ENCODE results near the gene FYCO1.

Gene FYCO1

DNA sequence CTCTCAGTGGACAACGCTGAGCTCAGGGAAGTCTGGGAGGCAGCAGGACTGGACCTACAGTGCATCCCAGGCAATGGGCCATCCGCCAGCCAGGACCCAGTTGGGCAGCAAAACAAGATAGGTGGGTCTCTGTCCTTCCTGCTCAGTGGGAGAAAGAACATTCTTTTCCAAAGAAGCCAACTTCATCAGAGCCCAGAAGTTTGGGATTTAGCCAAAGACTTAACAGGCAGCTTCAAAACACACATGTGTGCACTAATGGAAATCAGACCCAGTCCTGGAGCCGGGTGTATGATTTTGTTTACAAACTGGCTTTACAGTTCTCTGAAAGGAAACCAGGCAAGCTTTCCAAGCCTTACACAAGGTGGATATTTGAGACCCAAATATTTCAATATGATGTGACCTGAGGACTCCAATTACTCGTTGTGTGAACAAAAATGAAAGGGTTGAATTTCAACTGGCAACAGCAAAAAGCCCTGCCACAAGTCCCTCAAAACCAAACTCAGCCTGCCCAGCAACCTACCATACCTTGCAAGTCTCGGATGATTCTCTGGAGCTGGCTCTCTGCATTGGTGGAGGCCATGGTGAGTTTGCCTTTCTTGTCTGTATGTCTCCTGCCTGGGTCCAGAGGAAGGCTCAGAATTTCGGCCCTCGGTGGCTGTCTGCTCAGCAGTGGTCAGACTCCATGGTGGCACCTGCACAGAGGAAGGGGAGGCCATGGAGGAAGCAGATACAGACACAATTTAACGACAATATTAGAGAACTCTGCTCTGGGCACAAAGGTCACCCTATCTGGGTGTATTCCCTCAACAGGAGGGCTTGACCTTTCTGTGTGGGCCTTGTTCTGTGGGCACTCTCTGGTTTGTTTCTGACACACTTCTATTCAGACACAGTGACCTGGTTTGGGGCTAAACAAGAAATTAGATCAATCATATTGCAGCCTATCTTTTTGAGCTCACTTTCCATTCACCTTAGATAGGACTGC lies 11.0 kb downstream of the FYCO1 start:
- no peak for DNase-seq (ENCODE audit: low read depth in 2 of 3, low spot score in 2 of 3)

DNA sequence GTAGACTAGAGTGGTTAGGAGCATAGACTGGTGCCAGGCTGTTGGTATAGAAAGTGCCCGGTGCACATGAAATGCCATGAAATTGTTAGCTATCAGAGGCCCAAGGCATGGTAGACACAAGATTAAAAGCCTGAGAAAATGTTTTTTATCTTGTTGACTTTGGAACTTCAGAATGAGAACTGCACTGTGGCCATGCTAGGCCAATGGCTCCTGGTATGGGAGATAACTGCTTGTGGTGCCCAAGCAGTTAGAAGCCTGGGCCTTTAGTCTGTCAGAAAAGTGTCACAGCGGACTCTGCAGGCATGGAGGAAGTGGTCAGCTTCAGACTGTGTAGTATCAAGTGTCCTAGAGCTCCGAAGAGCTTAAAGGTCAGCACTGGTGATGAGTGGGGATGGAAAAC lies 11.9 kb downstream of the FYCO1 start:
- no peak for DNase-seq (ENCODE audit: low read depth in 2 of 3, low spot score in 2 of 3)

DNA sequence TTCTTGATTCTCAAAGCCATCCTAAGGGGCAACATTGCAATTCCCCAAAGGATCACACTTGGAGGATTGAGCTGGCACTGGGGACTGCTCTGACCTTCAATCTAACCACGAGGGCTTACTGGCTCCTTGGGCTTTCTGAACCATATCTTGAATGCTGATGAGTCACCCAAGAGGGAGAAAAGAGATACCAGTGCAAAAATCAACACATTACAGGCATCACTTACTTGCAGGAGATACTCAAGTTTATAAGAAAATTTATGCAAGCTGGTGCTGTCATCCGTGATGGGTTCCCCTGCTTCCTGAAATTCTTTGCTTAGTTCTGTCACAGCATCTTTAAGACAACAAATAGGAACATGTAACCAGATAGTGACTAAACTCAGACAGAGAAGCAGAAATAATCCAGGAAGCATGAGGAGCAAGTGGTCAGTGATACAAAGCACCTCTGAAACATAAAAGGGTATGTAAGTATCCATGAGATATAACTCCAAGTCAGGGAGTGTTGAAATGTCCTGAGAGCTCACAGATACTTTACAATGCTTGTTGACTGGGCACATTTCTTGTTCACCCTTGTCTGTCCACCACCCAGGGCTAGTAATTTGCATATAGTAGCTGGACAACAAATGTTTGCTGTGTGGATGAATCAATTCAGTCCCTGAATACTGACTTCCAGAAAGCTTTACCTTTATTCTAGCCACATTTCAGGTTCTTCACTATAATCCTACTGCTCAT lies 14.1 kb downstream of the FYCO1 start:
- no peak for DNase-seq (ENCODE audit: low read depth in 2 of 3, low spot score in 2 of 3)

DNA sequence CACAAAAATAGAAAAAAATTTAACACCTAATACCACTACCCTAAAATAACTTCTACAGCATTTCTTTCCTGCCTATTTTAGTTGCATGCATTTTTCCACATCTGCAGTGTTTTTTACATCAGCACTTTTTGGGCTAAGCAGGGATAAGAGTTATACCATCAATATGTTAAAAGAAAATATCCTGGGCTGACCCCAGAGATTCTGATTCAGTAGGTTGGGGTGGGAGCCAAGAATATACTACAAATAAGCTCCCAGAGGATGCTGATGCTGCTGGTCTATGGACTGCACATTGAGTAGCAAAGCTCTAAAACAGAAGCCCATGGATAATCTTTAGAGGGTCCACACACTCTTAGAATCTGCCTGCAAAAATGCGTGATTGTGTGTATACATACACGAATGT lies 14.8 kb downstream of the FYCO1 start:
- no peak for DNase-seq (ENCODE audit: low read depth in 2 of 3, low spot score in 2 of 3)

DNA sequence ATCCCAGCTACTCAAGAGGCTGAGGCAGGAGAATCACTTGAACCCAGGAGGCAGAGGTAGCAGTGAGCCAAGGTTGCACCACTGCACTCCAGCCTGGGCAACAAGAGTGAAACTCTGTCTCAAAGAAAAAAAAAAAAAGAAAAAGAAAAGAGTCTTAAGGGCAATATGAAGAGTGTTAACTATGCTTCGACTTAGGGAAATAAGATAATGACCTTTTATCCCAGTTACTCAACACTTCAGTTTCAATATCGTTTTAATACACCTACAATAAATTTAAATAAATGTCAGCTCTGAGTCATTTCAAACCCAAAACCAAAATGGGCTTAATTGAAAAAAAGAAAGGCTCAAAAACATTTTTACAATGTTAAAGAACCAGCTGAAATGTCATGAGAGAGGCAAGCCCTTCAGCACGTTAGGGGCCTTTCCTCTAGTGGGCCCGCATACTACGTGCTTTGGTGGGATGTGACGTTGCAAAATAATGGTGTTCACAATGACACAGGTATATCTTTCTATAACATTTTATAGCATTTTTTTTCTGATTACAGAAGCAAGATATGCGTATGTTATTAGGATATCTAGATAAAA lies 15.3 kb downstream of the FYCO1 start:
- DNase-seq (ENCODE audit: low read depth in 2 of 3, low spot score in 2 of 3), result no peak

DNA sequence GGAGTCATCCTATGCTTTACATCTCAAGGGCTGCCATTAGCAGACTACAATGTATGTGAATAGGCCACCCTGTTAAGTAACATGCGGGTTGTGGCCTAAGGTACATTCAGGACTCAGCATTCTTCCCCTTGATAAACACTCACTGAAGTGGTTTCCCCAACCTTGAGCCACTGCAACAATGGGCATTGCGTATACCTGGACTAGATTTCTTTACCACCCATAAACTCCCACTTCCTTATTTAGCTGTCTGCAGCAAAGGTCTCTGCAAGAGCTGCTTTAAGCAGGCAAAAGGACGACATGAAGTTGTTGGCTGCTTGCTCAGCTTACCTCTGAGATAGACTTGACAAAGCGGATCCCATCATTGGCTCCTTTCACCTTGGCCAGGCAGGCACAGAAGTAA lies 16.2 kb downstream of the FYCO1 start:
- no peak for DNase-seq (ENCODE audit: low read depth in 2 of 3, low spot score in 2 of 3)

DNA sequence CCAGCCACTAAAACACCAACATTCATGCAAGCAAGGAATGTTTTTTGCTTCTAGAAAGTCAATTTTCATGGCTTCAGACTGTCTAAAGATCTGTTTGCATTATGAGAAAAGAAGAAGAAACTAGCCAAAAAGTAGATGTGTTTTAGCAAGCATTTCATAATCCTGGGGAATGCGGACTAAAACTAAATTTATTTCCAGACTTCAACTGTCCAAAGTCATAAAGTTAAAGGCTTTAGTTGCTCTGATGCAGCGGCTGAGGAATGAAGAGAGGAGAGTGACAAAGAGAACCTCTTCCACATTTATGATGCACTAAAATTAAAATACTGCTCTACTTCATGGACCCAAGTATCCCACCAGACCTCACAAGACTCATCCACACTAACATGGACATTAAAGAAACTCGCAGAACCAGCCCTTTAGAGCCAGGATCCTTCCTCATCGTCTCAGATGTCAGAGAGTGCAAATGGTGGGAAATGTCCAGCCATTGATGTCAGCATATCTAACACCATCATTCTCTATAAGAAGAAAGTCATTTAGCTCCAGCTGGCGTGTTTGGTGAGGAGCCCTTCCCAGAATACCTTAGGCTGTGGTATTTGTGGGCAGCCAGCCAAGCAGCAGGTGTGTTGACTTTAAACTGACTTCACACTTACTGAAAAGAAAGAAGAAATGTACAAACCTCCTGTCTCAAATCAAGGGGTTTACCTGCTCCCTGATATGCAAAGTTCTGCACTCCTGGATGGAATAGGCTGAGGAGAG lies 17.4 kb downstream of the FYCO1 start:
- no peak for DNase-seq (ENCODE audit: low read depth in 2 of 3, low spot score in 2 of 3)

DNA sequence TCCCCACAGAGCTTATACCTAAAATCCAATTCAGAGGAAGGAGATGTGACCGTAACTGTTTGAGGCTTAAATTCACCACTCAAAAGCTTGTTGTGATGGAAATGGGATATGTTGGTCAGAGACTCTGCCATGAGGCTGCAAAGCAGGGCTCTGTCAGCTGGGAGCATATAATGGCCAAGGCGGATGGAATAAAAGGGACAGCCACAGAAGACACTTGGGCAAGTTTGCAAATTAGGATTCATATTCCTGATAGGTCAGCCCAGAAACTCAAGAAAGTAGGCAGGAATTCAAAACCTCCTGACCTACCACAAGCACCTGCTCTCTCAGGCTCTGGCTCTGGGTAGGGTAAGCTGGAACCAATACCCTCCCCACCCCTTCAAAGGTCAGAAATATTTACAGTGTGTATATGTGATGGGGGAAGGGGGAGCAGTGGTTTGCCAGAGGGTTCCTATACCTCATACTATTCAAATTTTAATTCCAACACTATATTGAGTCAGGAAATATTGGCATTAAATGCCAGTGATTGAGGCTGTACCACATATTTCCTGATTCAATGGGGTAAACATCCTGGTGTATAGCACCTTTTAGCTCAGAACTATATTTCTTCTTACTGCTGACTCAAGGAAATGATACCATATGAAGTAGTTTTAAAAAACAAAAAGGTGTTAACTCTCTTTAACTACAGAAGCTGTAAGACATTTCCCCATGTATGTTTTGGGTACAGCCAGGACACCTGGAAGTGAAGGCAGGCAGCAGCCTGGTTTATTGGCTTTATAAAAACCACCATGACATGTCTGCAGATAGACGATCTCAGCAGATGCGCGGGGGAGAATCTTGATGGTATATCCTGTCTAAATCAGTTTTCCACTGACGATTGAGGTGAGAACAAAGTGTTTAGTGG lies 19.2 kb downstream of the FYCO1 start:
- no peak for DNase-seq (ENCODE audit: low read depth in 2 of 3, low spot score in 2 of 3)

DNA sequence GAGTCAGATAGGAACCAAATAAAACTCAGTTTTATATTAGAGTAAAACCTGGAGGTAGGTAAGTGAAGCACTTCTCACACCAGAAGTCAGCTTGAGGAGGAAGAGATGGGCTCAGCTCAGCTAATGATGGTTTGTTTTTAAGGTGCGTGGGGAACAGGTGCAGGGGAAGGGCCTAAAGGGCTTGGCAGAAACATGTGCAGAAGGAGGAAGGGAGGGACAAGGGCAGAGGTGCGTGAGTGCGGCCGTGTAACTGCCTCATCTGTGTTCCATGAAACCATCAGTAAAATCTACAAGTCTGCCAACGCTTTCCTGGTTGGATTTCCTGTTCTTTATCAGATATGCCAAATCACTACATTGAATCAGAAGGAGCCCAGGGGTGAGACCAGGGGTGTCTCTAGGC lies 19.9 kb downstream of the FYCO1 start:
- DNase-seq (ENCODE audit: low read depth in 2 of 3, low spot score in 2 of 3), result no peak

DNA sequence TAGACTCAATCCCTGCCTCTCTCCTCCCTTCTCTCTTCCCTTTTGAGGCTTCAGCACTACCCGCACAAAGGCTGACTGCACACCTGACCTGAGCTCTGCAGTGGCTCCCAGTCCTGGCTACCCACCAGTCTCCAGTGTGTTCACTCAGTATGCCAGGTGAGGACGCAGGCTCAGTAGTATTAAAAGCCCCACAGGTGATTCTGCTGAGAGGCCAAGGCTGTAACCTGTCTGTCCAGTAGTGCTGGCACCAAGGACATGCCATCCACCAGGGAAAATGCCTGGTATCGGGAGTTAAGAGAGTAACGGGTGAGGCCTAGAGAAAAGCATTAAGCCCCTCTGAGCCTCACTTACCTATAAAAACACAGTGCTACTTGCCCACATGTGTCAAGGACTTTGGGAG lies 20.9 kb downstream of the FYCO1 start:
- no peak for DNase-seq (ENCODE audit: low read depth in 2 of 3, low spot score in 2 of 3)

DNA sequence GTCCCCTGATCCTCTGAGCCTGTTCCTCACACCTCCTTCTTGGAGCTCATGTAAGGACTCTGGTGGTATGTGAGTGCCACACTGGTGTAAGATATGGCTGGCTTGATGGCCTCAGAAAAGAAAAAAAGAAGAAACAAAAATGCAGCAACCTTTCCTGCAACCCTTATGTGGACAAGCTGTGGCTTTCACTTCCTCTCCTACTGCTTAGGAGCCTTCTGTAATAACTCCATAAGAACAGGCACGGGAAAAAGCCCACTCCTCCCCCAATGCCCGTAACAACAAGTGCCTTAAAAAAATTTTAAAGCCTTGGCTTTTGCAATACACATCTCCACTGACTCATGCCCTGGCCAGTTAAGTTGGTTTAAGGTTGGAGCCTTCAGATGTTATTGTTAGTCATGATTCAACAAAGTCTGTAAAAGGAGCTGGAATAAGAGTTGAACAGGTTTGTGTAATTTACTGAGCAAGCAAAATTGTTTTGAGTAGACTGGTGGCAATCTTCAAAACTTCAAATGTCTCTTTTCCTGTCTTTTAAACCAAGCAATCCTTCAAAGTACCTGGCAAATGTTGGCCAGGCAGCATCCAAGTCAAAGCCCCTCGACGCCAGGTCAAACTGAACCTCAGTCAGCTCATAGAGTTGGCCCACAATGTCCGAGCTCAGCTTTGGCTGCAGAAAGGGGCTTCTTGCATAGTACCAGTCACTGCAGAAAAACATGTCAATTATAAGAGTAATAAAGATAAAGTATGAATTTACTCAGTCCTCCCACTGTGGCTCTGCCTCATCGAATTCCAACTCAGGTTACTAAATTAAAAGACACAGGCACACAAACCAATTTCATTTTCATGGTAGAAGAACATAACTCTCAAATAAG lies 22.9 kb downstream of the FYCO1 start:
- DNase-seq (ENCODE audit: low read depth in 2 of 3, low spot score in 2 of 3), result no peak

DNA sequence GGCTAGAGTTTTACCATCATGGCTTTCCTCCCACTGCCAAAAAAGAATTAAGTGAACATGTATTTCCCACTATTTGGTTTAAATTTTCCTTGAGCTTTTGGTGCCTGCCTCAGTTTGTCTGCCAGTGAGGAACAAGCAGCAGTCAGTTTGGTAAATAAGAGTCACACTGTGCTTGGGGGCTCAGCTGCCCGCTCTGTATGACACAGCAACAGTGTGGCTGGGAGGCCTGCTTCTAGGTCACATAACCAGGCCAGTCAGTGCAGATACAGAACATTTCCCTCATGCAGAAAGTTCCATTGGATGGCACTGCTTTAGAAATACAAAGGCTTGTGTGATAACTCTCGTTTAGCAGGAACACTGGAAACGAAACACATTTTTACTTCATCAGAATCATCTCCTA lies 25.7 kb downstream of the FYCO1 start:
- DNase-seq (ENCODE audit: low read depth in 2 of 3, low spot score in 2 of 3), result no peak

DNA sequence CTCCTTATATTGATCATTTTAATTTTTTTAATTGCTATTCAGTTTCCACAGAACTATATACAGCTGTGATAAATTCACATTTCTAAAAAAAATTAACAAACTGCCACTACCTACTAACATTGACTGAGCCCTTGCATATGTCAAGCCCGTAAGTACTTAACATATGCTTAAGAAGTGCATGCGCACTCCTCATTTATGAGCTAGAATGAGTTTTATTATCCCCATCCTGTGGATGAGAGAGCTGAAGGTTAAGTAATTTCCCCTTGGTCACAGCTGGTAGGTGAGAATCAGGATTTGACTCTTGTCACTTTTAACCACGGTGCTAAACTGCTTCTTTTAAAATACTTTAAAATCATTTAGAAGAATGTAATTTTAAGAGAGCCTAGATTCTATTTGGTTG lies 26.5 kb downstream of the FYCO1 start:
- DNase-seq (ENCODE audit: low read depth in 2 of 3, low spot score in 2 of 3), result no peak

DNA sequence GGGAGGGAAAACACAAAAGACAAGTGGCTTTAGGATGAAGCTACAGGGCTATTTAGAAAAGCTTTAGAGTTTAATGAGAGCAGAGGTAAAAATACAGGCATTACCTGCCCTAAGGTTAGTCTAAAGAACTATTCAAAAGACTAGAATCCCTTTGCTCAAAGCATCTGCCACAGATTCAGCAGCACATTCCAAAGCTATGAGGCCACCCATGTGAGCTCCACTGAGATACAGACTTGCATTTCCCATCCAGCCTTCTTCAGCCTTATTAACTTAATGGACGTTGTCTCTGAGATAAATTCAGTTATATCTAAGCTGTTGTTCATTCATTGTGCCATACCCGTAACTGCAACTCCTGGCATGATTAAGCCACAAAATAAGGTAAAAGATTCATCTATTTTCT lies 26.9 kb downstream of the FYCO1 start:
- no peak for DNase-seq (ENCODE audit: low read depth in 2 of 3, low spot score in 2 of 3)

DNA sequence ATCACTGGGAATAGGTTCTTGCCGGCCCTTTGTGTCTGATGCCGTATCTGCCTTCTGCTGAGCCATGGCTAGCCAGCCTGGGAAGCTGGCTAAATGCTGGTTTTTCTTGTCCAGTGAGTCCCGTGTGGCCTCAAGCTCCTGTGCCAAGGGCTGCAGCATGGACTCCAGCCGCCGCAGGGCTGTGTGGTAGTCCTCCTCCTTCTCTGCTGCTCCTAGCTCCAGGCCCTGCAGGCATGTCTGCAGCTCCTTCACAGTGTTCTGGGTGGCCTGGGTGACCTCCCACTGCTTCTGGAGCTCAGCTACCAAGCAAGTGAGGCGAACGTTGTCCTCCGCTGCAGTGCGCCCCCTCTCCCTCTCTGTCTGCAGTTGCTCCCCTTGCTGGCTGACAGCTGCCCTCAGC lies 27.5 kb downstream of the FYCO1 start:
- DNase-seq (ENCODE audit: low read depth in 2 of 3, low spot score in 2 of 3), result no peak

DNA sequence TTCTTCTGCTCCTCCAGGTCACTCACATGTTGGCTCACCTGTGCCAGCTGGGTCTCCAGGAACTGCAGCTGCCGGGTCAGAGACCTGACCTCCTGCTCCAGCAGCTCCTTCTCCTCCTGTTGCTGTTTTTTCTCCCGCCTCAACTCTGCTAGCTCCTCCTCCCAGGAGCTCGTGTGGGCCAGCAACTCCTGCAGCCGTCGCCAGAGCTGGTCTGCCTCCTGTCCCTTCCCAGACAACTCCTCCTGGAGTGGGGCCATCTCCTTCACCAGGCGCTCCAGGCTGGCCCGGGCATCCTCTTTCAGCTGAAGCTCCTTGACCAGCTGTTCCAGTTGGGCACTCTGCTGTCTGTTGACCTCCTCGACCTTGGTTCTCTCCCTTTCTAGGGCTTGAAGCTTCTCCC lies 27.9 kb downstream of the FYCO1 start:
- no peak for DNase-seq (ENCODE audit: low read depth in 2 of 3, low spot score in 2 of 3)

DNA sequence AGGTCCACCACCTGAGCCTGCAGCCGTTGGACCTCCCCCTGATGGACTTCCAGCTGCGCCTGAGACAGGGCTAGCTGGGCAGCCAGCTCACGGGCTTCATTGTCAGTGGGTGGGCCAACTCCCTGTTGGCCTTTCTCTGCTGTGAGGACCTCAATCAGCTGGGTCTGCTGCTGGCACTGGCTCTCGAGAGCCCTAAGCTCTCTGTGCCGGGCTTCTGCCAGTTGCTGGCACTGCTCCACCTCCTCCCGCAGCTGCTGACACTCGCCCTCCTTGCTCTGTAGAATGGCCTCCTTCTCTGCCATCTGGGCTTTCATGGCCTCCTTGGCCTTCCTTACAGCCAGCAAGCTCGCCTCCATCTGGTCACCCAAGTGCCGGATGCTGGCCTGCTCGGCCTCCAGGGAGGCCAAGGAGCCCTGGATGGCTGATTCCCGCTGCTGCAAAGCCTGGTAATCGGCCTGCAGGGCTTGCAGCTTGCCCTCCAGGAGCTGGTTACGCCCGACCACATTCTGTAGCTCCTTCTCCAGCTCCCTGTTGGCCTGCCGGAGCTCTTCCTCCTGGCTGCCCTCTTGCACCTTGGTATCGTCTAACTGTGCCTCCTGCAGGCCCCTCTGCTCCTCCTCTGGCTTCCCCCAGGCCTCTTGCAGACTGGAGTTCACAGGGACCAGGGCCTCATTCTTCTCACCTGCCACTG lies 28.5 kb downstream of the FYCO1 start:
- no peak for DNase-seq (ENCODE audit: low read depth in 2 of 3, low spot score in 2 of 3)

DNA sequence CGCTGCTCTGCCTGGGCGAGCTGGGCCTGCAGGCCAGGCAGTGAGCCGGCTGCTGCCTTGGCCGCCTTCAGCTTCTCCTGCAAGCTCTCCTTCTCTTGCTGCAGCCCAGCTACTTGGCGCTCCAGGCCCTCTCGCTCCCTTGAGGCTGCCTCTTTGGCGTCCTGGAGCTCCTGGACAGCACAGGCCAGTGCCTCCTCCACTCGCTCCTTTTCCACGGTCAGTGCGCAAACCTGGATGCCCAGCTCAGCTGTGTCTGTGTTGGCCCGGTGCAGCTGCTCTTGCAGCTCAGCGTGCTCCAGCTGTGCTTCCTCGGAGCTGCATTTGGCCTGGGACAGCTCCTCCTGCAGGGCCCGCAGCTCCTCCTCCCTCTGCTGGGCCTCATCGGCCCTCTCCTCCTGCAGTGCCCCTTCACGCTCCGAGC lies 29.2 kb downstream of the FYCO1 start:
- DNase-seq (ENCODE audit: low read depth in 2 of 3, low spot score in 2 of 3), result no peak

DNA sequence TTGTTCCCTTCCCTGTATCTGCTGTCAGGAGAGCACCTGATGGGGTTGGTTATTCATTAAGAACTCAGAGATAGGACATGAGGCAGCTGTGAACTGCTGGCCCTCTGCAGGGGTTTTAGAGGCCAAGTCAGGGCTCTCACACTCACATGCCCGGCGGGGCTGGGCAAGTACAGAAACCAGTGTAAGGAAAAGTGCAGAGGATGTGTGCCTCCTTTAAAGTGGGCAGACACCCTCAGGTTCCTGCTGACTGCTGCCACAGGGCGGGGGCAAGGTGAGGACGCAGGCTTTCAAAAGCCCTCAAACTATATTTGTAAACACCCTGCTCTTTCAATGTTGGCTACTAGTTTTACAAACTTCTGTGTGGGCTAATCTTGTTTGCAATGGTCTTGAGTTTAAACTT lies 30.0 kb downstream of the FYCO1 start:
- DNase-seq (ENCODE audit: low read depth in 2 of 3, low spot score in 2 of 3), result no peak

All from activated CD8-positive, alpha-beta memory T cell treated with anti-CD3 and anti-CD28 coated beads for 48 hours (primary cell).